Measurements from ENCODE around the gene BRWD1. TPM values are rescaled to one million over a fixed set of nuclear protein-coding genes. Genes with fewer than 3 reads are reported as not detected.
"Not testable (repeated sequence)": the region's sequence is repeated elsewhere in the genome, so short reads cannot be mapped to it uniquely, and the experiment has no call there.

The BRWD1 gene
- total RNA-seq, 1 donor from 2014 or later = 38.9 TPM

DNA sequence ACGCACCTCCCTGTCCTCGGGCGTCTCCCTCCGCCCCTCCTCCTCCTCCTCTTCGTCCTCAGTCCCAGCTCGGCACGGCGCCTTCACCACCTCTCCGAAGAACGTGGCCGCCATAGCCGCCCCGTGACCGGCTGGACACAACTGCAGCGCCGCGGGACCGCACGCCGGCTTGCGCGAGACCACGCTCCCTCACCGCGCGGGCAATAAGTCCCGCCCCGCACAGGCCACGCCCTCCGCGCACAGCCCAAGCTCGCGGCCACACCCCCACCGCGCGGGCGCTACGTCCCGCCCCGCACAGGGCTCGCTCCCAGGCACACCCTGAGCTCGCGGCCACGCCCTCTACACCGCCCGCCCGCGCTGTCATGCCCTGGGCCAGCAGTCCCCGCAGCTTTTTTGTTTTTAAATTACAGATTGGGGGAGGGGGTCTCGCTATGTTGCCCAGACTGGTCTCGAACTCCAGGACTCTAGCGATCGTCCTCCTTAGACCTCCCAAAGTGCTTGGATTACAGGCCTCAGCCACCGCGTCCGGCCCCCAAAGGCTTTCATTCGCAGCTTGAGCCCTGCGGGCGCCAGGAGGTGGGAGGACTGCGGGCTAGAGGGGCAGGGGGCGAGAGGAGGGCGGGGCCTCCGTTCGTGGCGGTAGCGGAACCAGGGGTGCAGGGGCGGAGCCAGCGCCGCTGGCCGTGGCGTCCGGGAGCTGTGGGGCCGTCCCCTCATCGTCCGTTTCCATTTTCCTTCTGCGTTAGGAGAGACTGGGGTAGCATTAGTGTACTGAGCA is 130.0 kb downstream of the BRWD1 start, which contains the start of gene PSMG1:
PSMG1 (minus strand) TSS at position 180 of the 778 bp plus-strand sequence; CDS start at position 114, 66 bp downstream.
- intact Hi-C loops (cut with DNase I) = loop anchor here (10.0 kb wide), 1 partner anchor 201 kb away; a partner anchor contains a TSS
- DNase-seq (ENCODE audit: low spot score) = peak; percentile 98

DNA sequence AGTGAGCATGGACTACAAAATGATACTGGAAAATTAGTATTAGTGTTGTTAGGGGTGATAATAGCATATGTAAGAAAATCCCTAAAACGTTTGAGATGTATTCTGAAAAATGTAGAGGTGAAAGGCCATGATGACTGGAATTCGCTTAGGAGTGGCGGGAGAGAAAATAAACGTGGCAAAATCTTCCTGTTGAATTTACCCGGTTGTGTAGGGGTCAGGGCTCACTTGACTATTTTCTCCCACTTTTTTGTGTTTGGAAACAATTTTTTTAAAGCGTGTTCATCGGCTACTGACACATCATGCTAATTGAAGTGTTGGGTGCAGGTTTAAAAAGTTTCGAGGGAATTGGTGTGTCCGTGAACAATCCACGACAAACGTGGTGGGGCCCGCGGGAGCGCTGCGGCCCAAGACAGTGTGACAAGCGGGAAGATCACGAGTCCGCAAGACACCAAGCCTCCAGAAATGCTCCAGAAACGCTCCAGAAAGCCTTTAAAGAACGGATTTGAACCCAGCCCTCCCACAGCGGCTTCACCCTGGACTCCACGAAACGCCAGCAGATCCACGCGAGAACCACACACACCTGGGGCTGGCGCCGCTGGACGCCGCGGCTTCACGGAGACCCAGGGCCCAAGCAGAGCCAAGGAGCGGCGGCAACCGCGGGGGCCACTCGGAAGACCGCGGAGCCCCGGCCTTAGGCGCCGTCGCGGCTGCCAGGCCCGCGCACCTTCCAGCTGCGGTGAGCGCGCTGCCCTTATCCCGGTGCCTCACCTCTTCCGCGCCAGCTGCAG is 130.8 kb downstream of the BRWD1 start:
- intact Hi-C loops (cut with DNase I) = loop anchor here (10.0 kb wide), 1 partner anchor 202 kb away; a partner anchor contains a TSS
- no peak for DNase-seq (ENCODE audit: low spot score)

DNA sequence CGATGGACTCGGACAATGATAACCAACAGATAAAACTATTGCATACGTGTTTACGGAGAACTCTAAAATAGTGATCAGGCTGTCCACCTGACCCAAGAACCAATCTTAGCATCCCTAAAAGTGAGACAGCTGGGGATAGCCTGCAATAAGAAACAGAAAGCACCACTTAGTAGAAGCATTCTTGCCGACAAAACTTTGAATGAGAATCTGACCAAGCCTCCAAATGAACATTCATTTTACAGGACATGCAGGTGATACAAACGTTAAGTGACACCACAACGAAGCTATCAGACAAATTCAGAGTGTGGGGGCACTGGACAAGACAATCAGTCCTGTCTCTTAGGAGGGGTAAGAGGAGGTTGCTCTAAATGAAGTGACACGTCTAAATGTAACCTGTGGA is 131.4 kb downstream of the BRWD1 start:
- intact Hi-C loops (cut with DNase I) = loop anchor here (10.0 kb wide), 1 partner anchor 203 kb away; a partner anchor contains a TSS
- DNase-seq (ENCODE audit: low spot score) = no peak

DNA sequence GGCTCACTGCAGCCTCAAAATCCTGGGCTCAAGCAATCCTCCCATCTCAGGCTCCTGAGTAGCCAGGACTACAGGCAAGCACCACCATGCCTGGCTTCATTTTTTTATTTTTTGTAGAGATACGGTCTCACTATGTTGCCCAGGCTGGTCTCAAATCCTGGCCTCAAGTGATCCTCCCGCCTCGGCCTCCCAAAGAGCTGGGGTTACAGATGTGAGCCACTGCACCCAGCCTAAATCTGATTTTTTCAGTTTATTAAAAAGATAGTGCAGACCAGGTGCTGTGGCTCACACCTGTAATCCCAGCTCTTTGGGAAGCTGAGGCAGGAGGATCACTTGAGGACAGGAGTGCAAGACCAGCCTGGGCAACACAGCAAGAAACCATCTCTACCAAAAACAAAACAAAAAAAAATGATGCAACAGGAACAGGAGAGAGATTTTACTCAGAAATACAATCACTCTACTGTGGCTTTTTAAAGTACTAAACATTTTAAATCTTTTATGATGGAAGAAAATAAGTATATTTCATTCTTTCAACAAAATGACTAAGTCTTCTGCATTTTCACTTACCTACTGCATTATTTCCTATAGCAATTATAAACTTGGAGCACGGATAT is 132.1 kb downstream of the BRWD1 start:
- DNase-seq (ENCODE audit: low spot score) = no peak

GRCh38 chr21:39180429-39181019 is 132.9 kb downstream of the BRWD1 start:
- DNase-seq (ENCODE audit: low spot score) = no peak
- intact Hi-C loops (cut with DNase I) = loop anchor here (10.0 kb wide), 1 partner anchor 204 kb away; a partner anchor contains a TSS

More for the DNA sequence above, 132.1 kb downstream of the BRWD1 start:
- intact Hi-C loops (cut with DNase I) = loop anchor here (10.0 kb wide), 1 partner anchor 203 kb away; a partner anchor contains a TSS

GRCh38 chr21:39178421-39178820 is 135.0 kb downstream of the BRWD1 start:
- DNase-seq (ENCODE audit: low spot score) = no peak
- intact Hi-C loops (cut with DNase I) = no loop called here

DNA sequence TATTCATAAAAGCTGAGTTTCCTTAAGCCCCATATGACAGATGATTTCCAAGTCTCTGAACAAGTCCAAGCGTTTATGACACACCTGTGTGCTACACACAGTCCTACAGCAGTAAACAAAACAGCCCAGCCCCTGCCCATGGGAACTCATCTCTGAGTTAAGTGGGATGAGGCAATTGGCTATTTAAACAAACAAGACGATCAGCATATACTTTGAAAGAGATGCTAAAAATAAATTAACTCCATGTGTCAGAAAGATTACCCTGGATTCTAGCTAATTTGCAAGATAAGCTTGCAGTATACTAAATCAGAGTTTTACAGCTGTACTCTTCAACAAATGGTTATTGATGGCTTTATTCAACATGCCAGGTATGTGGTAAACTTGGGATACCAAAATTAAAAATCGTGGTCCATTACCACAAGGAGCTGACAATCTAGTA is 137.1 kb downstream of the BRWD1 start:
- intact Hi-C loops (cut with DNase I) = no loop called here
- no peak for DNase-seq (ENCODE audit: low spot score)

DNA sequence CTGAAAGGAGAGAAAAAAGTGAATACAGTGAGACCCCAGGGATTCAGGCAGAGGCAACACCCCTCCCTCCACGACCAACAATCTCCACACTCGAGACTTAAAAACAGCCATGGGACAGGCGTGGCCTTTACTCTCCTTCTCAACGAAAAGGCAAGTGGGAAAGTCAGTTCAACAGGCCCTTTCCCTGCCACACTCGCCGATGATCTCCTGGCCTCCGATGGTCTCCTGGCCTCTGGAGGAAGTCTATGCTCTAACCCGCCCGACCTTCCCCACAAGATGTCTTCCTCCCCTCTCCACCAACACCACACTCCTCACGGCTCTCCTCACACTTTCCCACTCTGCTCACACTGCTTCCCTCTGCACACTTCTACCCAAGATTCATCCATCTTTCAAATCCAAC is 137.8 kb downstream of the BRWD1 start:
- no peak for DNase-seq (ENCODE audit: low spot score)
- intact Hi-C loops (cut with DNase I) = no loop called here

DNA sequence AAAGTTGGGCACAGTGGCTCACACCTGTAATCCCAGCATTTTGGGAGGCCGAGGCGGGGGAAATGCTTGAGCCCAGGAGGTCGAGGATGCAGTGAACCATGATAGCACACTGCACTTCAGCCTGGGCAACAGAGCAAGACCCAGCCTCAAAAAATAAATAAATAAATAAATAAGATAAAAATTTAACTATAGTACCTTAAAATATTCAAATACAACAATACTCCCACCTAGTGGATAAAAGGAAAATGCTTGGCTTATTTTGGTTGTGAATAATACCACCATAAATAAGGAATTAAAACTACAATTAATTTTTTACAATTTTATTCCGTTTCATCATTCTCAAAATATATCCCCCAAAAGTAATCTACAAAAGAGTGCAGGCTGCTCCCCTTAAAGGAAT is 138.3 kb downstream of the BRWD1 start:
- no peak for DNase-seq (ENCODE audit: low spot score)

GRCh38 chr21:39173716-39174680 is 139.4 kb downstream of the BRWD1 start:
- intact Hi-C loops (cut with DNase I) = no loop called here
- no peak for DNase-seq (ENCODE audit: low spot score)

More for the DNA sequence above, 138.3 kb downstream of the BRWD1 start:
- intact Hi-C loops (cut with DNase I) = no loop called here

- DNase-seq (ENCODE audit: low spot score) = no peak
- intact Hi-C loops (cut with DNase I) = no loop called here
Observed at GRCh38 chr21:39169906-39170305, 143.5 kb downstream of the BRWD1 start.

DNA sequence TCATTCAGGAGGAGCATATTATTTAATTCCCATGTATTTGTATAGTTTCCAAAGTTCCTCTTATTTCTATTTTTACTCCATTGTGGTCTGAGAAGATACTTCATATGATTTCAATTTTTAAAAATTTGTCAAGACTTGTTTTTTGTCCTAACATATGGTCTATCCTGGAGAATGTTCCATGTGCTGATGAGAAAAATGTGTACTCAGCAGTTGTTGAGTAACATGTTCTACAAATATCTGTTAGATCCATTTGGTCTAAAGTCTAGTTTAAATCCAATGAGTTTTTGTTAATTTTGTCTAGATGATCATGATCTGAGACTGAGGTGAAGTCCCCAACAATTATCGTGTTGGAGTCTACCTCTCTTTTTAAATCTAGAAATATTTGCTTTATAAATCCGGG is 144.6 kb downstream of the BRWD1 start:
- DNase-seq (ENCODE audit: low spot score) = no peak
- intact Hi-C loops (cut with DNase I) = no loop called here

DNA sequence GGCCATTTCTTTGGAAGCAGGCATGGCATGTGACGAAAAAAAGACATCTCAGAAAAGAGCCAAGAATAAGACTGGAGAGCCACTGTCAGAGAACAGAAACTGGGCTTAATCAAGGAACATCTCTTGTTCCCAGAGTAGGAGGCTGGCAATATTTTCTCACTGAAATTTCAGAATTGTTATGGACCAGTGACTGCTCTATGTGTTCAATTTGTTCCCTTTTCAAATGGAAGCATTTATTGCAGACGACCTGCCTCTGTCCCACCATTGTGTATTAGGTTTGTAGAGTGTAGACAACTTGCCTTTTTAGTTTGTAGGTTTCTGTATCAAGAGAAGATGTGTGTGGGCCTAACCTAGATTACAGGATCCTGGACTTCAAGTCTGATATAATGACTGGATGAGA is 148.9 kb downstream of the BRWD1 start:
- intact Hi-C loops (cut with DNase I) = no loop called here
- DNase-seq (ENCODE audit: low spot score) = no peak

GRCh38 chr21:39161064-39161463 is 152.4 kb downstream of the BRWD1 start:
- no peak for DNase-seq (ENCODE audit: low spot score)
- intact Hi-C loops (cut with DNase I) = no loop called here

DNA sequence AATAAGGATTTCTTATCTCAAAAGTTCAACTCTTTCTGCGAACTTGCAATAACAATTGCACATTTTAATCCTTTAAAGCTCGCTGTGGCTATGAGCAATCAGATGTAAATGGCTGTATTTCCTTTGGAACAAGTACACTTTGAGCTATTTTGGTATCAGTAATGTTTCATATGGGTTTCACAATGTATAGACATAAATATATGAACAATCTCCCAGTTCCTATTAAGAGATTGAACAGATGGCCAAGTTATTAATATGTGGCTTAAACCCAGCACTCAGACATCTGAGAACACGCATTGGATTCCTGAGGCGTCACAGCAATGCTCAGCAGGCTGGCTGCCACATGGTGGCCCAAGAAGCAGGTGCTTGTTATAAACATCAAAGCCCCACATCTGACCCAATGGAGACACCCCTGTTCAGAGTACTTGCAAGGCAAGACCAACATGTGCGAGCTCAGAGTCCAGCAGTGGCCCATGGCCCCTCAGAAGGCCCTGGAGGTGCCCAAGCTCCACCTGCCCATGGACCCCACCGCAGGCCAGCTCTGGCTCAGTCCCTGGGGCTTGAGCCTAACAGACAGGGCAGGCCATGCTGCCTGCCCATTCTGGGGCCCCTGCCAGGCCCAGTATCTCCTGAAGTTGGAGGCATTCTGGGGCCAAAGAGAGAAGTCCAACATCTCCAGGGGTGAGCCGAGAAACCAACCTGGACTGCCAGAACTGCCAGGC is 153.9 kb downstream of the BRWD1 start:
- intact Hi-C loops (cut with DNase I) = no loop called here
- no peak for DNase-seq (ENCODE audit: low spot score)

DNA sequence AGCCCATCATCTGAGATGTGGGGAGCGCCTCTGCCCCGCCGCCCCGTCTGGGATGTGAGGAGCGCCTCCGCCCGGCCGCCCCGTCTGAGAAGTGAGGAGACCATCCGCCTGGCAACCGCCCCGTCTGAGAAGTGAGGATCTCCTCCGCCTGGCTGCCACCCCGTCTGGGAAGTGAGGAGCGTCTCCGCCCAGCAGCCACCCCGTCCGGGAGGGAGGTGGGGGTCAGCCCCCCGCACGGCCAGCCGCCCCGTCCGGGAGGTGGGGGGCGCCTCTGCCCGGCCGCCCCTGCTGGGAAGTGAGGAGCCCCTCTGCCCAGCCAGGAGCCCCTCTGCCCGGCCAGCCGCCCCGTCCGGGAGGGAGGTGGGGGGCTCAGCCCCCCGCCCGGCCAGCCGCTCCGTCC is 156.2 kb downstream of the BRWD1 start:
- DNase-seq (ENCODE audit: low spot score); intact Hi-C loops (cut with DNase I): not testable (repeated sequence)

DNA sequence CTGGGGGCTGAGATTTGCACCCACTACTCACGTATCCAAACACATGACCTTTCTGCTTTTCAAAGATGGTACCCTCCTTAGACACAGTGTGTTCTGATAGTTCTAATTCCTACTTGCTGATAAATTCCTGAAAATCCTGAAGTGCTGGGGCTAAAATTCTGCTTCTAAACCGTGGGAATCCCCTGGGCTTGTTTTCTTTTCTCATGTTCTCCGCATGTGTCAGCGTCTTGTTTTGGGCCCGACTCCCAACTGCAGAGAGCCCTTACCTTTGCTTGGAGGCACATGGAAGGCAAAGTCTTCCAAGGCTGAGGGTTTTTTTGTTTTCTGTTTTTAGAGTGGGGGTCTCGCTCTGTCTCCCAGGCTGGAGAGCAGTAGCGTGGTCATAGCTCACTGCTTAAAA is 157.4 kb downstream of the BRWD1 start:
- DNase-seq (ENCODE audit: low spot score) = no peak
- intact Hi-C loops (cut with DNase I) = no loop called here

GRCh38 chr21:39155578-39155977 is 157.9 kb downstream of the BRWD1 start:
- intact Hi-C loops (cut with DNase I) = no loop called here
- DNase-seq (ENCODE audit: low spot score) = no peak

All from cardiac septum (tissue), 1 donor.